ENCODE results near the gene FAM124A.

GRCh38 chr13:51324714-51325420 is 102.7 kb downstream of the FAM124A start:
- TF ChIP-seq SP1 (IDR thresholded peaks at IDR 0.05; ENCODE audit: low read depth, low read length) (no peak), CHD2 (IDR thresholded peaks at IDR 0.05; ENCODE audit: low read length) (no peak), CTCF (IDR thresholded peaks at IDR 0.05; ENCODE audit: control extremely low read depth in 1 of 3, insufficient read depth in 1 of 3, low read depth in 1 of 3, low read length in 3 of 3) (no peak), CEBPB (IDR thresholded peaks at IDR 0.05; ENCODE audit: low read depth, low read length) (no peak), E2F6 (IDR thresholded peaks at IDR 0.05) (no peak), TAF1 (IDR thresholded peaks at IDR 0.05; ENCODE audit: low read depth, low read length) (no peak), BACH1 (IDR thresholded peaks at IDR 0.05; ENCODE audit: low read length) (no peak), BRCA1 (IDR thresholded peaks at IDR 0.05; ENCODE audit: low read depth, low read length) (no peak), SIRT6 (IDR thresholded peaks at IDR 0.05; ENCODE audit: low read length) (no peak), EZH2 (IDR thresholded peaks at IDR 0.05; ENCODE audit: low read depth, low read length, severe bottlenecking) (no peak), CHD1 (IDR thresholded peaks at IDR 0.05; ENCODE audit: low read depth, low read length) (no peak)

All from H1 (cell line).